Sigmoid colon (tissue), 7 donors: ENCODE results near the gene SLIT3. TPM values are rescaled to one million over a fixed set of nuclear protein-coding genes. Genes with fewer than 3 reads are reported as not detected.
"Not testable (repeated sequence)": the region's sequence is repeated elsewhere in the genome, so short reads cannot be mapped to it uniquely, and the experiment has no call there.

ENCODE experiments used
- DNase-seq: peaks from one replicate; pipeline ENCODE4 v3.0.0-alpha.2; 2019
- H3K27ac ChIP-seq, 4 donors: fragments of 200-600 bp; sonication (generic); one replicate each; pipeline ENCODE4 v1.5.1; 2016 to 2019; ENCODE audit warnings: mild to moderate bottlenecking in 1 of 4
- H3K27me3 ChIP-seq, 3 donors: fragments of 200-600 bp; sonication (generic); one replicate each; pipeline ENCODE4 v1.5.1; 2019; ENCODE audit warnings: mild to moderate bottlenecking in 1 of 3
- H3K36me3 ChIP-seq, 4 donors: fragments of 200-600 bp; sonication (generic); one replicate each; pipeline ENCODE4 v1.5.1; 2016 to 2019
- H3K4me1 ChIP-seq, 4 donors: fragments of 200-600 bp; sonication (generic); one replicate each; pipeline ENCODE4 v1.5.1; 2017 to 2019
- H3K4me3 ChIP-seq, 4 donors: fragments of 200-600 bp; sonication (generic); one replicate each; pipeline ENCODE4 v1.5.1; 2017 to 2019; ENCODE audit warnings: mild to moderate bottlenecking in 2 of 4, moderate library complexity in 1 of 4
- H3K9me3 ChIP-seq, 4 donors: fragments of 200-600 bp in 3 of 4; sonication (generic) in 3 of 4; one replicate each; pipeline versions ENCODE4 v1.5.1 to v1.6.1; 2013 to 2019
- CTCF ChIP-seq, 4 experiments: fragments of 450-650 bp in 3 of 4; fragments of 200-600 bp in 1 of 4; IDR thresholded peaks; one replicate each; pipeline ENCODE4 v1.5.1; 2016 to 2019; ENCODE audit warnings: antibody characterized with exemption in 4 of 4, mild to moderate bottlenecking in 3 of 4, moderate library complexity in 2 of 4
- EP300 ChIP-seq, 4 donors: sonication (generic); formaldehyde crosslinking; IDR thresholded peaks; one replicate each; pipeline ENCODE4 v1.6.1; 2017; ENCODE audit warnings: antibody characterized with exemption in 4 of 4
- POLR2A ChIP-seq, 2 donors: fragments of 450-650 bp; IDR thresholded peaks; one replicate each; pipeline ENCODE4 v1.6.1; 2016; ENCODE audit warnings: antibody characterized with exemption in 2 of 2, mild to moderate bottlenecking in 2 of 2, moderate library complexity in 2 of 2
- POLR2AphosphoS5 ChIP-seq, 4 donors: sonication (generic); formaldehyde crosslinking; IDR thresholded peaks; one replicate each; pipeline ENCODE4 v1.6.1; 2017; ENCODE audit warnings: antibody characterized with exemption in 4 of 4
- WGBS, 2 donors: extraction: QIAGEN DNeasy Blood & Tissue Kit; methylation state at CpG; one replicate each; pipeline ENCODE4 v1.1.7; 2013; 5-methylcytosine and 5-hydroxymethylcytosine counted together
- intact Hi-C: fragments of 100-400 bp; cut with DNase I; formaldehyde crosslinking; loops from one replicate; pipeline ENCODE4 v1.15.1; 2023
- polyA plus RNA-seq, 3 donors: library from polyadenylated mRNA; stranded (reverse); fragments of 200-250 nt; gene quantifications; one replicate each; pipeline ENCODE4 v1.2.3, GENCODE V29; 2013
- total RNA-seq, 4 donors: library from RNA; depleted of rRNA; stranded (reverse); fragments of >200 nt; gene quantifications; one replicate each; pipeline ENCODE4 v1.1.0, GENCODE V29; 2016
- donor health status: healthy with polysubstance abuse.
- donor health status: Bipolar disorder and iron deficiency.
- donor health status: healthy.

The SLIT3 gene
- total and polyA plus RNA-seq, 7 donors = 0.23 to 46.3 (median 30.0) TPM

- H3K4me1 ChIP-seq = no peaks in the 10 kb centered on the region
- H3K4me3 ChIP-seq = no peak overlapping the region
- H3K27me3 ChIP-seq = no peaks in the 10 kb centered on the region
- WGBS, 2 donors = 96 to 100% methylated on average over 1 of the region's 1 CpG
- intact Hi-C loops = no loop called here
- no peaks in the 10 kb centered on the region for H3K9me3 ChIP-seq
- H3K27ac ChIP-seq = no peak overlapping the region
- TF ChIP-seq POLR2A (IDR thresholded peaks at IDR 0.05) (no peak), POLR2AphosphoS5 (IDR thresholded peaks at IDR 0.05) (no peak), EP300 (IDR thresholded peaks at IDR 0.05) (no peak), CTCF (IDR thresholded peaks at IDR 0.05) (no peak)
- H3K36me3 ChIP-seq = no peaks in the 10 kb centered on the region
- no peak for DNase-seq
Observed at GRCh38 chr5:168648016-168648415, 652.9 kb downstream of the SLIT3 start.

GRCh38 chr5:168647083-168647482 lies 653.9 kb downstream of the SLIT3 start:
- H3K27ac ChIP-seq = no peak overlapping the region
- no peak for TF ChIP-seq EP300 (IDR thresholded peaks at IDR 0.05)
- no peak for TF ChIP-seq POLR2A (IDR thresholded peaks at IDR 0.05)
- TF ChIP-seq POLR2AphosphoS5 (IDR thresholded peaks at IDR 0.05) = no peak
- TF ChIP-seq CTCF (IDR thresholded peaks at IDR 0.05) = no peak
- no peaks in the 10 kb centered on the region for H3K36me3 ChIP-seq
- no peaks in the 10 kb centered on the region for H3K9me3 ChIP-seq
- no peaks in the 10 kb centered on the region for H3K27me3 ChIP-seq
- H3K4me3 ChIP-seq = no peak overlapping the region
- no peaks in the 10 kb centered on the region for H3K4me1 ChIP-seq
- DNase-seq = no peak
- intact Hi-C loops = no loop called here

- no peaks in the 10 kb centered on the region for H3K9me3 ChIP-seq
- no peaks in the 10 kb centered on the region for H3K36me3 ChIP-seq
- intact Hi-C loops = no loop called here
- no peak overlapping the region for H3K27ac ChIP-seq
- no peak overlapping the region for H3K4me3 ChIP-seq
- no peak for DNase-seq
- H3K27me3 ChIP-seq = no peaks in the 10 kb centered on the region
- 92 to 95% methylated on average over 5 of the region's 5 CpGs for WGBS, 2 donors
- TF ChIP-seq CTCF (IDR thresholded peaks at IDR 0.05) = no peak
- no peak for TF ChIP-seq POLR2A (IDR thresholded peaks at IDR 0.05)
- no peak for TF ChIP-seq EP300 (IDR thresholded peaks at IDR 0.05)
- TF ChIP-seq POLR2AphosphoS5 (IDR thresholded peaks at IDR 0.05) = no peak
- no peaks in the 10 kb centered on the region for H3K4me1 ChIP-seq
Observed at GRCh38 chr5:168646335-168646734, 654.6 kb downstream of the SLIT3 start.

- Histone ChIP-seq H3K4me1 (no peaks in the 10 kb centered on the region), H3K27ac (no peak overlapping the region), H3K4me3 (no peak overlapping the region), H3K27me3 (no peaks in the 10 kb centered on the region), H3K36me3 (no peaks in the 10 kb centered on the region), H3K9me3 (no peaks in the 10 kb centered on the region)
- TF ChIP-seq POLR2A (IDR thresholded peaks at IDR 0.05) = no peak
- no peak for TF ChIP-seq EP300 (IDR thresholded peaks at IDR 0.05)
- no peak for TF ChIP-seq CTCF (IDR thresholded peaks at IDR 0.05)
- no peak for TF ChIP-seq POLR2AphosphoS5 (IDR thresholded peaks at IDR 0.05)
- intact Hi-C loops = no loop called here
- DNase-seq = no peak
- WGBS, 2 donors = 20 to 76% methylated on average over 3 of the region's 3 CpGs
Observed at GRCh38 chr5:168645195-168645594, 655.7 kb downstream of the SLIT3 start.

GRCh38 chr5:168642019-168642418 lies 658.9 kb downstream of the SLIT3 start:
- Histone ChIP-seq H3K9me3 (no peaks in the 10 kb centered on the region), H3K4me3 (no peak overlapping the region), H3K4me1 (no peaks in the 10 kb centered on the region), H3K36me3 (no peaks in the 10 kb centered on the region), H3K27me3 (no peaks in the 10 kb centered on the region), H3K27ac (no peak overlapping the region)
- no peak for DNase-seq
- no peak for TF ChIP-seq POLR2A (IDR thresholded peaks at IDR 0.05)
- TF ChIP-seq POLR2AphosphoS5 (IDR thresholded peaks at IDR 0.05) = no peak
- no peak for TF ChIP-seq EP300 (IDR thresholded peaks at IDR 0.05)
- no peak for TF ChIP-seq CTCF (IDR thresholded peaks at IDR 0.05)
- intact Hi-C loops = no loop called here
- 60 to 73% methylated on average over 1 of the region's 1 CpG for WGBS, 2 donors

GRCh38 chr5:168638846-168639245 lies 662.1 kb downstream of the SLIT3 start:
- H3K9me3 ChIP-seq, H3K36me3 ChIP-seq, intact Hi-C loops, H3K27me3 ChIP-seq, H3K4me3 ChIP-seq, H3K4me1 ChIP-seq, H3K27ac ChIP-seq, DNase-seq: not testable (repeated sequence)
- 87 to 91% methylated on average over 3 of the region's 3 CpGs for WGBS, 2 donors
